GM12878 (cell line): ENCODE data around the gene CDC34. TPM values are rescaled to one million over a fixed set of nuclear protein-coding genes. Genes with fewer than 3 reads are reported as not detected.

Experiments used
- ATAC-seq: fragments of 200-7000 bp; cut with Tn5 transposase; 3 replicates; pipeline ENCODE4 v1.9.1; 2020; ENCODE audit warnings: mild to moderate bottlenecking, moderate library complexity
- BruUV-seq: library from RNA; stranded (reverse); fragments of 400-500 nt; replicated peaks from 2 replicates; lab custom pipeline; 2021; lab: Mats Ljungman, UMichigan
- CTCF ChIA-PET: fragments of 300-600 bp; sonication (Branson Sonifier 250); formaldehyde crosslinking; extraction: SDS; loops from one replicate; lab custom pipeline; 2021; ENCODE audit warnings: inconsistent platforms; lab: Yijun Ruan, JAX
- POLR2A ChIA-PET: fragments of 350-600 bp; formaldehyde crosslinking; extraction: SDS; loops from one replicate; lab custom pipeline; 2021; ENCODE audit warnings: inconsistent platforms; lab: Charles Lee
- RAD21 ChIA-PET: fragments of 300-600 bp; sonication (Branson Sonifier 250); formaldehyde crosslinking; loops from one replicate; lab custom pipeline; 2023; ENCODE audit warnings: antibody characterized with exemption; ENCODE audit not compliant: unreplicated experiment; lab: Charles Lee
- SMC1A ChIA-PET: fragments of 300-600 bp; sonication (Branson Sonifier 250); formaldehyde crosslinking; loops from one replicate; lab custom pipeline; 2023; ENCODE audit not compliant: unreplicated experiment, uncharacterized antibody; lab: Charles Lee
- DNase-seq: peaks from one replicate; pipeline ENCODE4 v3.0.0-alpha.2; 2011; ENCODE audit warnings: low read depth, low spot score
- FAIRE-seq: peaks from 3 replicates; lab custom pipeline; 2011; peaks lifted over from hg19 to GRCh38; lab: Jason Lieb, UNC
- H2AFZ ChIP-seq: 2 replicates; pipeline ENCODE4 v1.6.0; 2011; ENCODE audit warnings: low read depth, low read length, control low read depth; ENCODE audit not compliant: control insufficient read depth
- H3K27ac ChIP-seq: 2 replicates; pipeline ENCODE4 v1.5.1; 2011; ENCODE audit warnings: control low read depth; ENCODE audit not compliant: control insufficient read depth, insufficient read depth
- H3K27me3 ChIP-seq, 2 experiments: replicated peaks in 1 of 2; 2 replicates each; pipeline versions ENCODE4 v1.6.0 to v1.6.1; 2011; ENCODE audit warnings: low read length in 1 of 2; ENCODE audit not compliant: control insufficient read depth in 2 of 2, insufficient read depth in 2 of 2
- H3K36me3 ChIP-seq, 2 experiments: 2 replicates each; pipeline ENCODE4 v1.5.1; 2011; ENCODE audit warnings: low read length in 1 of 2; ENCODE audit not compliant: control insufficient read depth in 2 of 2, insufficient read depth in 2 of 2
- H3K4me1 ChIP-seq: 2 replicates; pipeline ENCODE4 v1.6.1; 2011; ENCODE audit warnings: mild to moderate bottlenecking, low read length, moderate library complexity, mixed read lengths; ENCODE audit not compliant: control insufficient read depth, insufficient read depth
- H3K4me2 ChIP-seq: 2 replicates; pipeline ENCODE4 v1.6.0; 2011; ENCODE audit warnings: control low read depth; ENCODE audit not compliant: control insufficient read depth, insufficient read depth
- H3K4me3 ChIP-seq: fragments of 200-600 bp; sonication (generic); 2 replicates; pipeline ENCODE4 v1.5.1; 2016
- H3K79me2 ChIP-seq: 2 replicates; pipeline ENCODE4 v1.6.0; 2011; ENCODE audit warnings: low read length; ENCODE audit not compliant: control insufficient read depth, insufficient read depth
- H3K9ac ChIP-seq: 2 replicates; pipeline ENCODE4 v1.8.0; 2011; ENCODE audit warnings: low read length, control low read depth, mixed read lengths; ENCODE audit not compliant: control insufficient read depth, insufficient read depth
- H3K9me3 ChIP-seq: replicated peaks from 3 replicates; pipeline ENCODE4 v1.5.1; 2011; ENCODE audit warnings: mild to moderate bottlenecking, low read length; ENCODE audit not compliant: control insufficient read depth, insufficient read depth
- H4K20me1 ChIP-seq: 2 replicates; pipeline ENCODE4 v1.6.0; 2011; ENCODE audit not compliant: control insufficient read depth, insufficient read depth
- CTCF ChIP-seq, 3 experiments: IDR thresholded peaks in 2 of 3; conservative IDR thresholded peaks in 1 of 3; 2 replicates each; pipeline ENCODE4 v1.5.1; 2011; ENCODE audit warnings: low read depth in 3 of 3, low read length in 3 of 3, mild to moderate bottlenecking in 3 of 3, control low read depth in 2 of 3, moderate library complexity in 2 of 3, inconsistent platforms in 1 of 3, mixed read lengths in 1 of 3; ENCODE audit not compliant: control insufficient read depth in 2 of 3, insufficient read depth in 1 of 3; ENCODE audit errors: extremely low read depth in 1 of 3
- HCFC1 ChIP-seq: fragments of 150-350 bp; IDR thresholded peaks from 2 replicates; pipeline ENCODE4 v1.6.1; 2014; ENCODE audit warnings: low read length
- MTA3 ChIP-seq: IDR thresholded peaks from 2 replicates; pipeline ENCODE4 v1.6.1; 2012; ENCODE audit warnings: low read length, inconsistent platforms, borderline replicate concordance
- MYB ChIP-seq: fragments of 150-350 bp; IDR thresholded peaks from 2 replicates; pipeline ENCODE4 v1.6.1; 2014; ENCODE audit warnings: mild to moderate bottlenecking, low read depth, low read length, borderline replicate concordance
- PBX3 ChIP-seq: IDR thresholded peaks from 2 replicates; pipeline ENCODE4 v1.6.1; 2011; ENCODE audit warnings: mild to moderate bottlenecking, low read depth, low read length, moderate library complexity; ENCODE audit not compliant: insufficient replicate concordance
- POLR2A ChIP-seq: IDR thresholded peaks from 2 replicates; pipeline ENCODE4 v1.6.1; 2011; ENCODE audit warnings: low read depth, mild to moderate bottlenecking, low read length
- RFX5 ChIP-seq: IDR thresholded peaks from 2 replicates; pipeline ENCODE4 v1.6.1; 2011; ENCODE audit warnings: low read depth, low read length, improper control_type of control experiment
- SREBF2 ChIP-seq: IDR thresholded peaks from 2 replicates; pipeline ENCODE4 v1.6.1; 2012; ENCODE audit warnings: mild to moderate bottlenecking, low read length
- TAF1 ChIP-seq: IDR thresholded peaks from 2 replicates; pipeline ENCODE4 v1.6.1; 2011; ENCODE audit warnings: mild to moderate bottlenecking, low read depth, low read length, borderline replicate concordance
- ZBED1 ChIP-seq: IDR thresholded peaks from 2 replicates; pipeline ENCODE4 v1.6.1; 2016; ENCODE audit warnings: borderline replicate concordance
- WGBS: methylation state at CpG from one replicate; pipeline ENCODE4 v1.1.6; 2016; ENCODE audit warnings: low lambda C conversion rate; ENCODE audit not compliant: insufficient replicate concordance, insufficient coverage; ENCODE audit errors: missing lambda C conversion rate; 5-methylcytosine and 5-hydroxymethylcytosine counted together
- in situ Hi-C: fragments of 300-500 bp; cut with MboI; formaldehyde crosslinking; loops from 9 replicates; pipeline ENCODE4 v1.14.3; 2018; ENCODE audit warnings: mixed read lengths
- intact Hi-C: fragments of 100-400 bp; cut with micrococcal nuclease; formaldehyde crosslinking; loops from one replicate; pipeline ENCODE4 v1.14.2; 2022; ENCODE audit not compliant: unreplicated experiment
- polyA plus RNA-seq, 11 experiments: library from polyadenylated mRNA; depleted of rRNA in 4 of 11; unstranded in 6 of 11; stranded (reverse) in 5 of 11; fragments of >200 nt; fragmentation: Nextera tagmentation in 4 of 11; fragmentation: Illumina TruSeq in 1 of 11; extraction: Ambion mirVana in 4 of 11; extraction: Trizol in 1 of 11; gene quantifications; 1 replicate in 1 of 11; 2 replicates in 10 of 11; pipeline versions ENCODE4 v1.2.1 to v1.2.3, GENCODE V29; 2011 to 2016; ENCODE audit warnings: inconsistent platforms in 2 of 11, missing spikeins in 2 of 11, low read depth in 1 of 11
- total RNA-seq, 4 experiments: library from RNA; depleted of rRNA in 3 of 4; stranded (reverse); fragments of >200 nt in 3 of 4; fragmentation: Illumina TruSeq in 1 of 4; extraction: Trizol in 1 of 4; gene quantifications; 2 replicates each; pipeline versions ENCODE4 v1.2.1 to v1.2.3, GENCODE V29; 2013 to 2021

The CDC34 gene
- total and polyA plus RNA-seq, 10 of the 15 experiments (the other 5 are each of a cell fraction or from before 2014, with no cell fraction given): 0.31 to 48.9 (median 28.5) TPM

GRCh38 chr19:522726-523125, 8.8 kb upstream of the CDC34 start:
- no TSS peak for BruUV-seq
- no peak overlapping the region for H3K4me3 ChIP-seq
- no peaks in the 10 kb centered on the region for H3K4me1 ChIP-seq
- ChIA-PET RAD21 (no interaction called here), SMC1A (no interaction called here), POLR2A (no interaction called here)
- DNase-seq: no peak
- in situ Hi-C loops (no loop called here), intact Hi-C loops (no loop called here)
- no peaks in the 10 kb centered on the region for H3K27me3 ChIP-seq
- WGBS: 74% methylated on average over 12 of the region's 12 CpGs
- H3K4me2 ChIP-seq: no peak overlapping the region
- H2AFZ ChIP-seq: no peak overlapping the region
- no peak overlapping the region for H3K9ac ChIP-seq
- H4K20me1 ChIP-seq: no peaks in the 10 kb centered on the region
- no peaks in the 10 kb centered on the region for H3K36me3 ChIP-seq
- H3K79me2 ChIP-seq: no peaks in the 10 kb centered on the region
- no peaks in the 10 kb centered on the region for H3K9me3 ChIP-seq
- TF ChIP-seq MTA3: no peak
- TF ChIP-seq SREBF2: no peak
- no peak for TF ChIP-seq ZBED1
- TF ChIP-seq TAF1: no peak
- TF ChIP-seq MYB: no peak
- no peak for TF ChIP-seq PBX3
- TF ChIP-seq, all 136 proteins: peak for 0
- no peak for ATAC-seq
- no peak overlapping the region for H3K27ac ChIP-seq
- CTCF ChIA-PET: interaction anchor here (1.6 to 2.3 kb wide), 2 partner anchors 12 to 16 kb away, joined by 7 to 9 read pairs; no protein-coding TSS in a partner anchor
- no peak for FAIRE-seq

- 46% methylated on average over 16 of the region's 29 CpGs for WGBS
Measured at GRCh38 chr19:524062-524674, 7.4 kb upstream of the CDC34 start.

More at GRCh38 chr19:524062-524674, 7.4 kb upstream of the CDC34 start:
- RAD21 ChIA-PET: no interaction called here
- Histone ChIP-seq H3K9me3 (no peaks in the 10 kb centered on the region; the same call in 2 of the 3 replicates), H4K20me1 (no peaks in the 10 kb centered on the region), H3K79me2 (no peaks in the 10 kb centered on the region), H3K9ac (no peak overlapping the region), H3K27ac (no peak overlapping the region), H3K36me3 (no peaks in the 10 kb centered on the region), H2AFZ (no peak overlapping the region), H3K27me3 (no peaks in the 10 kb centered on the region), H3K4me2 (no peak overlapping the region), H3K4me1 (no peaks in the 10 kb centered on the region), H3K4me3 (no peak overlapping the region)
- CTCF ChIA-PET: interaction anchor here (1.0 kb wide), 1 partner anchor 14 kb away, joined by 4 read pairs; no protein-coding TSS in a partner anchor
- SMC1A ChIA-PET: no interaction called here
- no peak for FAIRE-seq
- in situ Hi-C loops: no loop called here
- no TSS peak for BruUV-seq
- no peak for ATAC-seq
- no peak for DNase-seq
- POLR2A ChIA-PET: interaction anchor here (0.7 kb wide), 1 partner anchor 159 kb away, joined by 3 read pairs; no protein-coding TSS in a partner anchor
- TF ChIP-seq POLR2A: no peak
- TF ChIP-seq HCFC1: no peak
- TF ChIP-seq CTCF (IDR thresholded peaks at IDR 0.05 in 2 of 3, conservative IDR thresholded peaks at IDR 0.05 in 1 of 3; ENCODE audit: control insufficient read depth in 2 of 3, extremely low read depth in 1 of 3, insufficient read depth in 1 of 3, low read depth in 3 of 3, low read length in 3 of 3): no peak
- no peak for TF ChIP-seq RFX5
- intact Hi-C loops: no loop called here
